ENCODE results near the gene SPACDR.

The SPACDR gene

GRCh38 chr7:100415448-100415847, 48.6 kb downstream of the SPACDR start:
- no peak for DNase-seq (ENCODE audit: low read depth in 2 of 2)

GRCh38 chr7:100413889-100414288, 50.2 kb downstream of the SPACDR start:
- no peak for DNase-seq (ENCODE audit: low read depth in 2 of 2)

- no peak for DNase-seq (ENCODE audit: low read depth in 2 of 2)
Measured at GRCh38 chr7:100413346-100413745, 50.7 kb downstream of the SPACDR start.

GRCh38 chr7:100411101-100411500, 53.0 kb downstream of the SPACDR start:
- no peak for DNase-seq (ENCODE audit: low read depth in 2 of 2)

DNA sequence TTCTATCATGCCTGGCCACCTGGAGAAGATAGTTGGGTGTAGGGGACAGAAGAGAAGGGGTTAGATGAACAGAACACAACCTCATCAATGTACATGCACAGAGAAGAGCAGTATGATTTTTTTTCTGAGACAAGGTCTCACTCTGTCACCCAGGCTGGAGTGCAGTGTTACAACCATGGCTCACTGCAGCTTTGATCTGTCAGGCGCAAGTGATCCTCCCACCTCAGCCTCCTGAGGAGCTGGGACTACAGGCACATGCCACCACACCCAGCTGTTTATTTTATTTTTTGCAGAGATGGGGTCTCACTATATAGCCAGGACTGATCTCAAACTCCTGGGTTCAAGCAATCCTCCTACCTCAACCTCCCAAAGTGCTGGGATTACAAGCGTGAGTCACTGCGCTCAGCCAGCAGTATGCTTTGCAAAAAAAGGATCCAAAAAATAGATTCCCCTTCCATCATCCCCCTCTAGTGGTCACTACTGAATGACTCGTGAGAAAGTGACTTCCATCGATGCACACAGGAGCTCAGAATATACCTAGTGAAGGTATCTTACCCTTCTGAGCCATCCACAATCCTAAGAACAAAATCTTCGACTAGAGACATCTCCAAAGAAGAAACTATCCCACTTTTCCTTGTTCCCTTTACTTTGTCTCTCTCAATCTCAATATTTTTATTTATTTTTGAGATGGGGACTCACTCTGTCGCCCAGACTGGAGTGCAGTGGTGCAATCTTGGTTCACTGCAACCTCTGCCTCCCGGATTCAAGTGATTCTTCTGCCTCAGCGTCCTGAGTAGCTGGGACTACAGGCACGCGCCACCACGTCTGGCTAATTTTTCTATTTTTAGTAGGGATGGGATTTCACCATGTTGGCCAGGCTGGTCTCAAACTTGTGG, 56.5 kb downstream of the SPACDR start:
- no peak for DNase-seq (ENCODE audit: low read depth in 2 of 2)

DNA sequence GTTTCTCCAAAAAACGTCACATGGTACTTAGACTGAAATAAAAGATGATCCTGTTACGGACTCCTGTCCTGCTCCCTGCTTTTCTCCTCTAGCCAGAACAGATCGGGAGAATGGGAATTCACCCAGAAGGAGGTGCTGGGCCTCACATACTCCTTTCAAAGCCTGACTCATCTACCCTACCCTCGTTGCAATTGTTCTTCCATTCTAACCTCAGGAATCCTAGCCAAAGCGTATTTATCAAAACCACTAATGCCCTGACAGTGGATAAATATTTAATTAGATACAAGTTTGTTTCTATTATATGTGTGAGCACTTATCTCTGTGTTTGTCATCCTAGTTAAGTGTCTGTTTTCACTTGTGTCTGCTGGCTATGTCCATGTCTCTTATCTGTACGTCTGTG, 57.3 kb downstream of the SPACDR start:
- DNase-seq (ENCODE audit: low read depth in 2 of 2) = no peak
